ACHN (cell line): ENCODE data around the gene MYH16.
A peak's percentile ranks its signal among the peaks of the same experiment; 100 is the strongest.
"Not testable (repeated sequence)": the region's sequence is repeated elsewhere in the genome, so short reads cannot be mapped to it uniquely, and the experiment has no call there.

Source experiments
- DNase-seq: peaks from one replicate; pipeline ENCODE4 v3.0.0-alpha.2; 2015
- in situ Hi-C: cut with HindIII; loops from 2 replicates; pipeline ENCODE4 v1.10.0; 2017; ENCODE audit warnings: low sequenced_read_pairs, low pct_ligation_motif_present, low pct_unique_long_range_greater_than_20kb

The MYH16 gene

DNA sequence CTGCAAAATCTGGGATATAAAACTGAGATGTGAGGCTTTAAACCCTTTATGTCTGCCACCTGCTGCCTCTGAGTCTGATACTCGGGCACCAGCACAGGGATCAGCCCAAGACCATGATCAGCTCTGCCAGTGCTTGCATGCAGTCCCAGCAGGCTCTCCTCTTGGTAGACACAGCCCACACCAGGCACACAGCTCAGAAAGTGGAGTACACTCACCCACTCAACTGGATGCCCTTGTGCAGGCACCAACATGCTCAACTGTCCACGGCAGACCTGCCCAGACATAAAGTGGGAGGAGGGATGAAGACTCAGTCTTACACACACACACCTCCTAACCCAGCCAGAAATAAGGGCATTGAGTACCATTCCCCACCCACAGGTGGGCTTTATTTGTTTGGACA lies 18.2 kb upstream of the MYH16 start:
- no peak for DNase-seq
- in situ Hi-C loops = no loop called here

DNA sequence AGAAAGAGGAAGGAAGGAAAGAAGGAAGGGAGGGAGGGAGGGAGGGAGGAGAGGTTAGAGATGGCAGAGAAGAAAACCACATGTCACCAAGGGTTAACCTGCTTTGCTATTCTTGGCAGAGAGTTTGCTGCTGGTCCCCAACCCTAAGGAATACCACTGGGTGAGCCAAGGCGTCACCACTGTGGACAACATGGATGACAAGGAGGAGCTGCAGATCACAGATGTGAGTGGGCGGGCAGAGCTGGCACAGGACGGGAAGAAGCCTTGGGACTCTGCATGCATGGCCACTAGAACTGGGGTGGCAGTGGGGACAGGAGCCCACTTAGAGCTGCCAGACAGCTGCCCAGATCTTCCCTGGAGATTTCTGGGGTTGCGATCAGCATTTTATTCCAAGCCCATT lies 17.2 kb upstream of the MYH16 start:
- in situ Hi-C loops = no loop called here
- no peak for DNase-seq

DNA sequence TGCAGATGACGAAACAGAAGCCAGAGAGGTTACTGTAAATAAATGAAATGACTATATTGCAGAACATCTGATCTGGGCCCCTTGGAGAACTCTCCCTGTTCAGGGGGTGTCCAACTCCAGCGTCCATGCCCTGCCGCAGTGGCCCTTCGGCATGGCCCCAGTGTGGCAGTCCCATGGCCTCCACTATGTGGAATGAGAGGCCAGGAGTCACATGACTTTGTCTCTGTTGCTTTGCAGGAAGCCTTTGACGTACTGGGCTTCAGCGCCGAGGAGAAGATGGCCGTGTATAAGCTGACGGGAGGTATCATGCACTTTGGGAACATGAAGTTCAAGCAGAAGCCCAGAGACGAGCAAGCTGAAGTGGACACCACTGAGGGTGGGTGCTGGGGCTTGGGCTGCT lies 15.6 kb upstream of the MYH16 start:
- in situ Hi-C loops = no loop called here

DNA sequence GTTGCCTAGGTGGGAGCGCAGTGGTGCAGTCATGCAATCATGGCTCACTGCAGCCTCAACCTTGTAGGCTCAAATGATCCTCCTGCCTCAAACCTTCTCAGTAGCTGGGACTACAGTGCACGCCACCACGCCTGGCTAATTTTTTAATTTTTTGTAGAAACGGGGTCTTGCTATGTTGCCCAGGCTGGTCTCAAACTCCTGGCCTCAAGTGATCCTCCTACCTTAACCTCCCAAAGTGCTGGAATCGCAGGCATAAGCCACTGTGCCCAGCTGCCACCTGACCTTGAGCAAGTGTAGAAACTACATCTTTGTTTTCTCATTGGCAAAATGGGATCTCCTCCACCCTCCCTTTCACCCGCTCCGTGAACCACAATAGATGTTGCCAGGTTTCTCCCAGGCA lies 15.0 kb upstream of the MYH16 start:
- DNase-seq = no peak
- in situ Hi-C loops = no loop called here

More for the DNA sequence above, 15.6 kb upstream of the MYH16 start:
- DNase-seq = no peak

DNA sequence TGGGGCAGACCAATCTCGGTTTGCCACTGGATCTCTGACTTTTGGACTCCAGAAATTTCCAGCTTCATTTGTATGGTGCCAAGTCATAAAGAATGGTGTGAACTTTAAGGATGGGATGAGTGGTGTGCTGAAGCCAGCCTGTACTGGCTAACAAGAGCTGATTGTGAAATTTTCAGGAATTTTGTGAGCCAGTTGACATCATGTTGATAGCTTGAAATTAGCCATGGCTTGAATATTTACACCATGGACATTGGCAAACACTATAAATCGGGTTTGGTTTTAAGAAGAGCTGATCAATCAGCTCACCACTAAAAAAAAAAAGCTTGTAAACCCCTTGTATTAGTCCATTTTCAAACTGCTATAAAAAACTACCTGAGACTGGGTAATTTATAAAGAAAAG lies 14.1 kb upstream of the MYH16 start:
- DNase-seq = no peak

DNA sequence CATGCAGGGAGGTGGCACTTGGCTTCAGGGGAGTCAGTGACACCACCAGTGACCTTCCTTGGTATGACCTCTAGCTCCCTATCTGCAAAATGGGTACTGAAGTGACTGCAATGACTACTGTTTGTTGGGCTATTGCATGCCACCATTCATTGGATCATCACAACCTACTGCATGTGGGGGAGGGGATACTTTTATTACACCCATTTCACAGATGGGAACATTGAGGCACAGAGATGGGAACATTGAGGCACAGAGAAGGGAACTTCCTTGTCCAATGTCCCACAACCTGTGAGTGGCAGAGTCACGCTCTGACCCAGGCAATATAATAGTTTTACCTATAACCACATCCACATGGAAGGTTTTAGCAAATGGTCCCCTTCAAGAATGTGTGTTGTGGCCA lies 12.2 kb upstream of the MYH16 start:
- in situ Hi-C loops = no loop called here
- DNase-seq = no peak

More for the DNA sequence above, 14.1 kb upstream of the MYH16 start:
- in situ Hi-C loops = no loop called here

DNA sequence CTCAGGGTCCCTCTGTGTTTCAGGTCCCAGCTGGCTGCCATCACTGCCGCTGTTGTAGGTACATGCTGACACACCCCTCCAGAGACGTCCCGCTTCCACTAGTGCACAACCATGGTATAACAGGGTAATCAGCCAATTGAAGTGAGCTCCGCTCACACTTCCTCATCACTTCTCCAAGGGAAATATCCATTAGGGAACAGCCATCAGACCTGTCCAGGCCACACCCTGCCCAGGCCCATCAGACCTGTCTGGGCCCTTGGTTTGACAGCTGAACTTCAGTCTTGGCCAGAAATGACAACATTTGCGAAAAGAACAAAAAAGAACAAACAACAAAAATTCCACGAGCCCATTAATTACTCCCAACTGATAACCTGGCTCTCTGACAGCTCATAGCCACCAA lies 11.0 kb upstream of the MYH16 start:
- DNase-seq = no peak
- in situ Hi-C loops = no loop called here

DNA sequence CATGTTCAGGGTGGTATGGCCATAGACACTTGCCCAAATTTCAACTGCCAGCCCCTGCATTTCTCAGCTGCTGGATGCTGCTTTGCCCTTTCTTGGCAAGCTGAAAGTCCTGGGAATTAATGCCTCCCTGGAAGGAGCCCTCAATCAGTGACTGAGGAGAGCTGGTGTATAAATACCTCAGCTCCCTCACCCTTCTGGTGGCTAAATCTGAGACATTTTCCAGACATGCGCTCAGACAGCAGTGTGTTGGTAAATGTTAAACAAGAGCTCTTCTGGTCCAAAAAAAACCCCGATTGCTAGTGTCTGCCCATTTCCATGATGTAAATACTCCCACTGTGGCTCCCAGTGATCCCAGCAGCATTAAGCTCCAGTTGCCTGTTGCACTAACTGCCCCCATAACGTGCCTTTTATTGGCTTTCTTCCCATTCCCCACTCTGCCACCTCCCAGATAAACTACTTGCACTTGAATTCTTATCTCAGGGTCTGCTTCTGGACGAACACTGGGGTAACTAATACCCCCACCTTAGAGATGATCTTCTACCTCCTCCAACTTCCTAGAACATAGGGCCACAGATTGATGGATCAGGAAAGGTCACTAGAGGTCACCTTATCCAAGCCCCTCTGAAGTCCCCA lies 6.7 kb upstream of the MYH16 start:
- no peak for DNase-seq
- in situ Hi-C loops = no loop called here

DNA sequence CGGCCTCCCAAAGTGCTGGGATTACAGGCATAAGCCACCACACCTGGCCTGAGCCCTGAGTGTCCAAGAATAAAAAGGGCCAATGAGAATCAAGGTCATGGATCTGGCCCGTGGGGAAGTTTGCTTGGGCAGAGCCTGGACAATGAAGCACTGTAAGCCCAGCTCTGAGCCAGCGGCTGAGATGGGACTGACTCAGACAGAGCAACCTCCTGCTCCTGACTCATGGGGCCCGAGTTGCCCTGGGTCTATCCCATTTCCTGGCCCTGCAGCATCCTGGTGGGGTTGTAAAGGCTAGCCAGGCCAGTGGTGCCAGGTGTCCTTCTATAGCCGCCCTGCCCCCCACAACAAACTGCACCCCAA lies 5.2 kb upstream of the MYH16 start:
- in situ Hi-C loops = no loop called here
- peak; percentile 93 for DNase-seq

DNA sequence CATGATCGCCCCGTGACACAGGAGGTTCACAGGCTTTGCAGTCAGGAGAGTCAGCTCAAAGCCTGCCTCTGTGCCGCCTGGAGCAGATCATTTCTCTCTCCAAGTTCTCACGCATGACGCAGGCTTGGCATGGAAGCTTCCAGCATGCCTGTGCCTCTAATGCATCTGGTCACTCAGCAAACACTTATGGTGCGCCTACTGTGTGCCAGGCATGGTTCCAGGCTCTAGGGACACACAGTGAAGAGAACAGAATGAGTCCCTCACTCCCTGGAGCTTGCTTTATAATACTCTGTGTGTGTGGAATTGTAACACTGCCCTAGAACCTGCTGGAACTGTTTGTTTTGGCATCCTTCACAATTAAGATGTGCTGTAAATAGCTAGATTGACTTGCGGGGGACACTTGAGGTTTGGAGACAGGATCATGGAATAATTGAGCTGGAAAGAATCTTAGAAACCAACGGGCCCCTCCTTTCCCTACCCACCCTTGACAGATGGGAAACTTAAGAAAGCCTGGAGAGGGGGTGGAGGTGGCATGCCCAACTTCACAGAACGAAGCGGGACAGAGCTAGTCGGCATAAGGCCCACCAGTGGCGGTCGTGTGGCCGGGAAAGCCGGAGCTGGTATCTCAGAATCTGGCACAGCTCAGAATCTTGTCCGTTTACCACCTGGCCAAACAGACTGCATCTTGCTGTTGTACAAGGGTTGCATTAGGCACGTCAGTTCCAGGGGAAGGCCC lies 4.6 kb upstream of the MYH16 start:
- no peak for DNase-seq
- in situ Hi-C loops = no loop called here

DNA sequence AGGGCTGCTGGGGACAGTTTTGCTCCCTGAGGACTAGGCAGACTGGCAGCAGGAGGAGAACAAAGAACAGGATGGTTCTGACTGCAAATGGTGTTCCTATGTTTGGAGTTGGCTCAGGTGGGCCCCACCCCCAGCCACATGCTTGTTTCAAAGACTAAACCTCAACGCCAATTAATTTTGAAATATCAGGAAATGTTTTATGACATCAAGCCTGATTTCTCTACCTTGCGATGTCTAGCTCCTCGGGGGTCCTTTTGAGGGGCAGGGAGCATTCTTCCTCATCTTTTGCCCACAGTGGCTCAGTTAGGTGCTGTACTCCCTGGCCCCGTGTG lies 4.1 kb upstream of the MYH16 start:
- no peak for DNase-seq
- in situ Hi-C loops = no loop called here

DNA sequence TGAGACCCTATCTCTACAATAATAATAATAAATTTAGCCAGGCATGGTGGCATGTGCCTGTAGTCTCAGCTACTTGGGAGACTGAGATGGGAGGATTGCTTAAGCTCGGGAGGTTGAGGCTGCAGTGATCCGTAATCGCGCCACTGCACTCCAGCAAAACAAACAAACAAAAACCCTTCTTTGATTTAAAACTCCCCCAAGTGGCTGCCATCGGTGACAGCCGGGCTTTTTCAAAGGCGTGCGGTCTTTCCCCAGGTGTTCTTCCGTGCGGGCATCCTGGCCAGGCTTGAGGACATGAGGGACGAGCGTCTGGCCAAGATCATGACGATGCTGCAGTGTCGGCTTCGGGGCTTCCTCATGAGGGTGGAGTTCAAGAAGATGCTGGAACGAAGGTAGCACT lies 1.9 kb upstream of the MYH16 start:
- DNase-seq = no peak
- in situ Hi-C loops = no loop called here

DNA sequence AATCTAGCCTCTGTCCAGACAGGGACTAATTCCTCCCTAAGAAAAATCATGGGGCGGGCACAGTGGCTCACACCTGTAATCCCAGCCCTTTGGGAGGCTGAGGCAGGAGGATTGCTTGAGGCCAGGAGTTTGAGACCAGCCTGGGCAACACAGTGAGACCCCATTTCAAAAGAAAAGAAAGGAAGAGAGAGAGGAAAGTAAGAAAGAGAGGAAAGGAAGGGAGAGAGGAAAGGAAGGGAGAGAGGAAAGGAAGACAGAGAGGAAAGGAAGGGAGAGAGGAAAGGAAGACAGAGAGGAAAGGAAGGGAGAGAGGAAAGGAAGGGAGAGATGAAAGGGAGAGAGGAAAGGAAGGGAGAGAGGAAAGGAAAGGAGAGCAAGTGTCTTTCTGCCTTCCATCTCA lies 922 bp downstream of the MYH16 start:
- in situ Hi-C loops, DNase-seq: not testable (repeated sequence)

DNA sequence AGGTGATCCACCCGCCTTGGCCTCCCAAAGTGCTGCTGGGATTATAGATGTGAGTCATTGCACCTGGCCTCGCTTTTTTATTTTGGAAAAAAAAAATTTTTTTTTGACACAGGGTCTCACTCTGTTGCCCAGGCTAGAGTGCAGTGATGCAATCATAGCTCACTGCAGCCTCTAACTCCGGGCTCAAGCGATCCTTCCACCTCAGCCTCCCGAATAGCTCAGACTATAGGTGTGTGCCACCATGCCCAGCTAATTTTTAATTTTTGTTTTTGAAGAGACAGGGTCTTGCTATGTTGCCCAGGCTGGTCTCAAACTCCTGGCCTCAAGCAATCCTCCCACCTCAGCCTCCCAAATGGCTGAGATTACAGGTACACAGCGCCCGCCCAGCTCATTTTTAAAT lies 2.3 kb downstream of the MYH16 start:
- in situ Hi-C loops, DNase-seq: not testable (repeated sequence)

DNA sequence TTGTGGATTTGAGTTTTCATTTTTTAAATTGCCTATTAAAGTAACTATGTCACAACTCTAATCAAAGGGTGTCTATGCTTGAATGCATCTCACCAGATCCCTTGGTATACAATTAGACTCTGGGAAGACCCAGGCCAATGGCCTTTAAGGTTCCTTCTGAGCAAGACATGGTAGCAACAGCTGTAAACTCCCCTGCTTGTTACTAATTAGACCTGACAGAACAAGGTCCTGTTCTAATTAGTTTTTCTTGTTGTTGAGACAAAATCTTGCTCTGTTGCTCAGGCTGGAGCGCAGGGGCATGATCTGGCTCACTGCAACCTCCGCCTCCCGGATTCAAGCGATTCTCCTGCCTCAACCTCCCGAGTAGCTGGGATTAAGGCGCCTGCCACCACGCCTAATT lies 2.9 kb downstream of the MYH16 start:
- in situ Hi-C loops = no loop called here
- no peak for DNase-seq

DNA sequence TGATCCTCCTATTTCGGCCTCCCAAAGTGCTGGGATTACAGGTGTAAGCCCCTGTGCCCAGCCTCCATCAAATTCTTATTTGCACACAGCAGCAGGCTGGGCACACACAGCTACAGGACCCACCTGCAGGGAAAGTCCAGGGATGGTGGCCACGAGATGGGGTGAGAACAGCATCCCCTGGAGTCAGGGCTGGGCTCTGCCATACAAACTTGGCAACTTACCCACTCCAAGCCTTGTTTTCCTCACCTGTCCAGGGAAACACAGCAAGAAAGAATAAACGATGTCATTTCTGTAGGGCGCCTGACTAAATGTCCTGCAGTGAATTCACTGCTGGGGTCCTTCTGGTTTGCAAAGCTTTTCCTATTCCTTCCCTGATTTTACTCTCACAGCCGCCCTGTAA lies 5.5 kb downstream of the MYH16 start:
- in situ Hi-C loops = no loop called here

DNA sequence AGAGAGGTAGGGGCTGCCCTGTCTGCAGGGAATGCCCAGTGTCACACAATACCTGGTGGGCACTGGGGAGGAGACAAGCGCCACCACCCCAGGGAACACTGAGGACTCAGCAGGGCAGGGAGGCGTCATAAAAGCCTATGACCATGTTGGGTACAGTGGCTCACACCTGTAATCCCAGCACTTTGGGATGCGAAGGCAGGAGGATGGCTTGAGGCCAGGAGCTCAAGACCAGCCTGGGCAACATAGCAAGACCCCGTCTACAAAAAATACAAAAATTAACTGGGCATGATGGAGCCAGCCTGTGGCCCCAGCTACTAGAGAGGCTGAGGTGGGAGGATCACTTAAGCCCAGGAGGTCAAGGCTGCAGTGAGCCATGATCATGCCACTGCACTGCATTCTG lies 11.5 kb downstream of the MYH16 start:
- in situ Hi-C loops, DNase-seq: not testable (repeated sequence)

More for the DNA sequence above, 5.5 kb downstream of the MYH16 start:
- DNase-seq = no peak

DNA sequence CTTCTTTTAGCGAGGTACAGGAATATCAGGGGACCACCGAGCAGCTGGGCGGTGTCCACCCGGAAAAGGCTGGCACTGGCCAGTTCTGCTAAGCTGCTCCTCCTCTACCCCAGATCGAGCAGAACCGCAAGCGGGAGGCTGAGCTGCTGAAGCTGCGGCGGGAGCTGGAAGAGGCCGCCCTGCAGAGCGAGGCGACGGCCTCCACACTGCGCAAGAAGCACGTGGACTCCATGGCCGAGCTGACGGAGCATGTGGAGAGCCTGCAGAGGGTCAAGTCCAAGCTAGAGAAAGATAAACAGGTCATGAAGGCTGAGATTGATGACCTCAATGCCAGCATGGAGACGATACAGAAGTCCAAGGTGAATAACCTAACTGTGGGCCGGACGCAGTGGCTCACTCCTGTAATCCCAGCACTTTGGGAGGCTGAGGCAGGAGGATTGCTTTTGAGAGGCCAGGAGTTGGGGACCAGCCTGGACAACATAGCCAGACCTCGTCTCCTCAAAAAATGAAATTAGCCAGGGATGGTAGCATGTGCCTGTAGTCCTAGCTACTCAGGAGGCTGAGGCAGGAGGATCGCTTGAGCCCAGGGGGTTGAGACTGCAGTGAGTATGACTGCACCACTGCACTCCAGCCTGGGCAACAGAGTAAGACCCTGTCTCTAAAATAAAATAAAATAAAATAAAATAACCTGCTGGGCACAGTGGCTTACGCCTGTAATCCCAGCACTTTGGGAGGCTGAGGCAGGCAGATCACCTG lies 15.3 kb downstream of the MYH16 start:
- DNase-seq = no peak
- in situ Hi-C loops = no loop called here

DNA sequence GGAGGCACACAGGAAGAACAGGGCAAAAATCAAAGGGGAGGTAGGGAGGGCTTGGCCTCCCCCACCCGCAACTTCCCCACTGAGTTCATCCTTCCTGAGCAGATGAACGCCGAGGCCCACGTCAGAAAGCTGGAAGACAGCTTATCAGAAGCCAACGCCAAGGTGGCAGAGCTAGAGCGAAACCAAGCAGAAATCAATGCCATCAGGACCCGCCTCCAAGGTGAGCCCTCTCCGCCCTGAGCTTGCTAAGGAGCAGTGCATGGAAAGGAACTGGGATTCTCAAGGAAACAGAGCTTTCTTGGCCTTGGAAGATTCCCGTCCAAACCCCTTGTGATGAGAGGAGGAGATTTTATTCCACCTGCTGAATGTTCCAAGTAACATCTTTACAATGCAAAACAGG lies 16.5 kb downstream of the MYH16 start:
- DNase-seq = no peak
- in situ Hi-C loops = no loop called here

DNA sequence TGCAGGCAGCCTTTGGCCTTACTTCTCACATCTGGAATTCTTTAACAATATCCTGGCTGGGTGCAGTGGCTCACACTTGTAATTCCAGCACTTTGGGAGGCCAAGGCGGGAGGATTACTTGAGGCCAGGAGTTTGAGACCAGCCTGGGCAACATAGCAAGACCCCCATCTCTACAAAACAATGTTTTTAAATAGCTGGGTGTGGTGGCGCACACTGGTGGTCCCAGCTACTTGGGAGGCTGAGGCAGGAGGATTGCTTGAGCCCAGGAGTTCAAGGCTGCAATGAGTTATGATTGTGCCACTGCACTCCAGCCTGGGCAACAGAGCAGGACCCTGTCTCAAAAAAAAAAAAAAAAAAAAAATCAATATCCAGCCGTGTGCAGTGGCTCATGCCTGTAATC lies 17.5 kb downstream of the MYH16 start:
- DNase-seq, in situ Hi-C loops: not testable (repeated sequence)
